ENCODE measurements around the gene LAMB4.

Gene LAMB4

DNA sequence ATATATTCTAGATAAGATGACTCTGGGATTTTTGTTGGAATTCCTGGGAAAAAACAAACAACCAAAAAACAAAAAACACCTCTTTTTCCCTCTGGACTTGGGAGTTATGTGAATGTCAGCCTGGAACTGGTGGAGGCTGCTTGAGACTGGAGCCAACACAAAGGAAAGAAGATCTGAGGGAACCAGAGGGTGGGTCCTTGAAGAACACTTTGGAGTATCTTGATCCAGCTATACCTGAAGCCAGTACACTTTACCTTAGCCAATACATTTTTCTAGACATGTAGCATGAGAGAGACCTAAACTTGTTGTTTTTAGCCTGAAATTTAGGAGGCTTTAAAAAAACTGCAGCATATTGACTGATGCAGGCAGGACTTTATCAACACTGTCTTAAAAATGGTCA lies 121.3 kb downstream of the LAMB4 start:
- no peak for DNase-seq

DNA sequence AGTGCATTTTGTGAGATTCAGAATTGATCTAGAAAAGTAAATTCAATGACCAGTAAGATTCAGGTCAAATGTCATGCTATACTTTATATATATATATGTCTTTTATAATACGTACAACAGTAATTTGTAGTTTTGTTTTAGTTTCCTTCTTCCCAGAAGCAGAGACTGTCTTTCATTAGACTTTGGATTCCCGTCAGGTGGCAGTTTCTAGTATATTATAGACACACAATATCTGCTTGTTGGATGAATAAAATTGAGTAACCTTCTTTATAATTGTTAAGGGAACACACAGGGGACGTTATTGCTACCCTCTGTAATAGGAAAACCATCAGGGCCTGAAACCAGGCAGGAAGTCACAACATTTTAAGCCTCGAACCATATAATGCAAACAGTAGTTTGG lies 121.9 kb downstream of the LAMB4 start:
- no peak for DNase-seq

- no peak for DNase-seq
Observed at GRCh38 chr7:108007762-108008161, 122.4 kb downstream of the LAMB4 start.

- DNase-seq: no peak
Observed at GRCh38 chr7:108007261-108007660, 122.9 kb downstream of the LAMB4 start.

DNA sequence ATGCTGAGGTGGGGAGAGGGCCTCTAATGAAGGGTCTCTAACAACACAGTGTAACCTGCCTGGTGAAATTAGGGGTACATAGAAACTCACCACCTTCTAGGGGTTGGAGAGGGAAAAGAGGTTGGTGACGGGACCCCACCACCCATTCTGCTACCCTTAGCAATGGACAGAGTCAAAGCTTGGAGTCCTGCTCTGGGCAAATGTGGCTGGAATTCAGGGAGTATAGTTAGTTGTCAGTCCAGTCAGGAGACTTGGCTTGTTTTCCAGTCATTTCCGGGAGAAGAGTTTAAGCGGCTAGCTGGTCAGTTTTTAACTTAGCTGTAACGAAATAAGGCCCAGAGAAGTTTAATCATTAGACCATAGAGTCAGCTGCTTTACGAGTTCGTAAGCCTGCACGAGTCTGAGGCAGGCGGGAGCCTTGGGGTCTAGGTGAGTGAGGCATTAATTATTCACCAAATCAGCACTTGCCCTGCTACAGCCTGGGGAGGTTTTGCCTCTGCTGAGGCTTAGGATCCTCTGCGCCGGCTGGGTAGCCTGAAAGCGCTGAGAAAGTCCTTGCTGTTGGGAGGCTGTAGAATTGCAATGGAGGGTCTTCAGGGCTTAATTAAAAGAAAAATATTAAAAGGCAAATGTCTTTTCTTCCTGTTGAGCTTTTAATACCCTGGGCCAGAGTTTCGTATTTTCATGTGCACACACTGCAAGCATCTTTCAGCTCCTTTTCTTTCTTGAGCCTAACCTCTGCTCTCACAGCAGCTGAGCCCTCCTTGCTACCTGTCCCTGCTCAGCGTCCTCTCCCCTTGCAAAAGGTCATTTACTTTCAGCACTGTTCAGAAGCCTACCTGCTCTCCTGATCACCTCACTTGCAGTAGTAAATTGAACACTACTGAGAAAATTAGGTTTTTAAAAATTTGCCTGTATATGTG lies 125.7 kb downstream of the LAMB4 start:
- DNase-seq: no peak

DNA sequence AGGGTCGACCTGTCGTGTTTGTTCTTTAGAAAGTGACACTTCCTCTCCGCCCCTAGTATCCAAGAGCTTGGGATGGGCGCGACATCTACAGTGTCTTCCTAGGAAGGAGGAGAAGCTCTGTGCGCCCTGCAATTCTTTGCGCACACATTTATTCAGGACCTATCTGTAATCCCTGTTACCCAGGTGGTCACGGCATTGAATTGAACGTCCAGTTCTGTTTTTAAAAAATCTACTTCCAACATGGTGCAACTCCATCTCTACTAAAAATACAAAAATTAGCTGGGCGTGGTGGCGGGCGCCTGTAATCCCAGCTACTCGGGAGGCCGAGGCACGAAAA lies 126.6 kb downstream of the LAMB4 start:
- DNase-seq: no peak

- DNase-seq: peak in 1 of 4 experiments; percentile 14
Observed at GRCh38 chr7:108002726-108003598, 127.2 kb downstream of the LAMB4 start, which contains the start of gene LAMB1. Gene LAMB1 (minus strand): TSS chr7:108003161. CDS start chr7:108002885, 276 bp downstream.

DNA sequence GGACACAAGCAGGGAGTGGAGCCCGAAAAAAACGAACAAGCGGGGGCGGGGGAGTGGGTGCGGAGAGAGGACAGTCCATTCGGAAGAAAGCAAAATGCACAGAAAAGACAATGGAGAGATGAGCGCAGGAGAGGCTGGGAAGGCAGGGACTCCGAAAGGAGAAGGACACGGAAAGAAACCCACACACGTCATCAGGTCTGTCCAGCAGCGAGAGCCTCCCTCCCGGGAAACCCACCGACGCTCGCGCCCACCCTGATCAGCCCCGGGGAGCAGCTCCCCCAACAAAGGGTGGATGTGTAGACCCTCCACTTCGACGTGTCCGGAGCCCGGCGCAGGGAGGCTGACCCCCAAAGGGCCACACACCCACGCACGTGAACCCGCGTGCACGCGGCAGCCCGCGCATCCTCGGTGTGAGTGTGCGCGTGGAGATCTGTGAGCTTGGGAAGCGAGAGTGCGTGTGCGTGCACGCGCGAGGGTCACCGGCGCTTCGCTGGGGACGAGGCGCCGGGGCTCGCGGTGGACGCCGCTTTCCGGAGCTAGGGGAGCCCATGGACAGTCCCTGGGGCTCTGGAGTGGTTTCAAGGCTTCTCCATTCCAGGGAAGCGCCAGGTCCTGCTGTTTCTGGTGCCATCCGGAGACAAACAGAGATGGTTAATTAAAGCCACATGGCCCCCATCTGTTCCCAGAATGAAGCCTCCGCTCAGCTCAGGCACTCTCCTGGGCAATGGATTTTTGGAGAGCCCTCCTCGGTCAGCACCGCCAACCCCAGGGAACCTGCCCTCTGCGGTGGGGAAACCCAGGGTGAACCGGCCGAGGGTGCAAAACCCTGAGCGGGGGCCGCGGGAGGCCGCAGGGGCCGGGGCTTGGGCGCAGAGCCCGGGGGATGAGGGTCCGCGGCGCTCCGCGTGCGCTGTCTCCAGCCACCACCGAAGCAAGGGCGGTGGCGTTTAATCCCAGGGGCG lies 128.1 kb downstream of the LAMB4 start:
- DNase-seq: no peak

DNA sequence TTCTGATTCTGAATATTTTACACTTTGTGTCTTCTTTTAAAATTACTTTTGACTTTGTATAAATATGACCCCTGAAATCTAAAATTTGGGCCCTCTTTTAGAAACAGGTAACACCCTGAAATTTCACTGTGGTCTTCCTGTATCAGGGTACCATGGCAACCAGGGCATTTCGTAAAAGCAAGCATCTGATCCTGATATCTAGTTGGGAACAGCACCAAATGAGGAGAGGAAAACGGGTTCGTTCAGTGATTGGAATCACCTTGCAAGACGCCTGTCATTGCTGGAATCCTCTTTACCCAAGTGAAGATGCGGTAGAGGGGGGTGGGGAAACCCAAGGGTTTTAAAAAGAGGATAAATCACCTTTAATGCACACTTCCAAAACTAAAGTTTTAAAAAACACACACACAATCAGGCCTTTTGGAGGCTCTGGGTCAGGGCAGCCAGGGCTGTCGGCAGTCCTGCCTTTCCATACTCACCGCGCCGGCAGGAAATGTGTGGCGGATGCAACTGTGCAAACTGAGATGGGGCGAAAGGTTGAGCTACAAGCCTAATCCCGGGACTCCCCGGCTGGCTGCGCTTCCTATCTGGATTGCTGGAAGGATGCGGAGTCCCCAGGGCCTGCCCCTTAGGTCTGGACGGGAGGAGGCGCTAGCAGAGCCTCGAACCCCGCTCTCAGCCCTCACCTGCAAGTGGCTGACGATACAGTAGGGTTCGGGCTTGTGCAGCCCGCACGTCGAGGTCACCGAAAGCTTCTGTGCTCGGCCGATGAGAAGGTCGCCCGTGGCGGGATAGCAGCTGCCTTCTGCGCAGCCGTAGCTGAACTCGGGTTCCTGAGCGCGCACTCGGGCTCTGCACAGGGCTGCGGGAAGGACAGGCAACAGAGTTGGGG lies 129.0 kb downstream of the LAMB4 start:
- peak in 1 of 4 experiments; percentile 16 for DNase-seq

- DNase-seq: no peak
Observed at GRCh38 chr7:107999779-108000560, 130.2 kb downstream of the LAMB4 start.

- DNase-seq: no peak
Observed at GRCh38 chr7:107998660-107999480, 131.3 kb downstream of the LAMB4 start.

DNA sequence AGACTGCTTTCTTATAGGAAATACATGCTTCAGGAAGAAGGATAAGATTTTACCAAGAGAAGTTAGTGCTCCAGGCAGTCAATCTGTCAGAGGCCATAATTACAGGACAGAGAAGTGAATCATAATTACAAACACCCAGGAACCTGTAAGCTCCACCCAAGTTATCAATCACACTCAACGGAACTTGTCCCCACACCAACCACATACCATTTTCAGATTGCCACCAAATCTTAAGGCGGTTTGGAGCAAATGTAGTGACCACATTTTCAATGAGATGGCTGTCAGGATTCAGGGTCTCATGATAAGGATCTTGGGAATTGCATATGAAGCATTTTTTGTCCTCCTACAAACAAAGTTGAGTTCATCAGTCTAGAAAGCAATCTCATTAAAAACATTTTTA lies 132.0 kb downstream of the LAMB4 start:
- no peak for DNase-seq

GRCh38 chr7:107996072-107996882 lies 133.9 kb downstream of the LAMB4 start:
- no peak for DNase-seq

- DNase-seq: no peak
Observed at GRCh38 chr7:107995184-107996071, 134.7 kb downstream of the LAMB4 start.

DNA sequence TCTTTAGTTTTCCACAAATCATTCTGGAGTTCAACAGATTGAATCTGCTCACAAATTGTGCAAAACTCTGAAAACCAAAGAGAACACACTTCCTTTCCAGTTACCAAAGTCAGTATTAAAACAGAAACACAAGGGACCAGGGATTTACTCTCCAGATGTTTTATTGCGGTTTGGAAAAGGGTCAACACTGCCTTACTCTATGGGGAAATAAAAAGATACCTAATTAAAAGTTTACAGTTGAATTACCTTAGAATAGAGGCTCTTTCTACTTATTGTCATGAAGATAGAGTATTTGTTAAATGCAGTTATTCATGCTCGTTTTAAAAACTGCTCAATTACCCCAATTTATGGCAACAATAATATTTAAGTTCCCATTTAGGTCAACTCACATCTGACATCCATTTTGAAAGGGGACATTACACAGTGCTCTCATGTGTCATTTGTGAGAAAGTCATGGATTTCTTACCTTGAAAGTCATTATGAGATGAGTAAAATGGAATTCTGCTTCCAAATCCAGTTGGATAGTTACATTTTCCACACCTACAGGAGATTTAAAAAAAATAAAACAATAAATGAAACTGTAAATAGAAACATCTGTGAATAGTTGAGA lies 135.6 kb downstream of the LAMB4 start:
- DNase-seq: no peak

DNA sequence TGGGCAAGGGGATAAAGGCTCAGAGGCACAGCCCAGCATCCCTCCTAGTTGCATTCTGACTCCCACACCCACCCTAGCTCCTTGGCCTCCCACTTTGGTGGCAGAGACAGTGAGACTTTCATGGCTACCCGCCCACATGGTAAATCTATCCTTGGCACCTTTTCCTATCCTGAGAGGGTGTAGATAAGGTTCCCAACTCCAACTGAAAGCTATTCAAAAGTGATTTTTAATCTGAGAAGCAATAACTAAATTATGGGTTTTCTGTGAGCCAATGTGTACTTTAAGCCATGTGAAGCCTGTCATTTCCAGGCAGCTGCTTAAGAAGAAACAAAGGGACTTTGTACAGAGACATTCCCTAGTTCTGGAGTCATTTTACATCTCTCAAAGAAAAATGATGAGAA lies 136.3 kb downstream of the LAMB4 start:
- DNase-seq: no peak

Data from suppressor macrophage (primary cell).